Activated CD8-positive, alpha-beta memory T cell treated with anti-CD3 and anti-CD28 coated beads, Interleukin-2, amount 50 U/mL, for 48 hours (primary cell): ENCODE measurements around the gene ISCU.

Experiments used
- DNase-seq: peaks from one replicate; pipeline ENCODE4 v3.0.0-alpha.2; 2020

The ISCU gene

DNA sequence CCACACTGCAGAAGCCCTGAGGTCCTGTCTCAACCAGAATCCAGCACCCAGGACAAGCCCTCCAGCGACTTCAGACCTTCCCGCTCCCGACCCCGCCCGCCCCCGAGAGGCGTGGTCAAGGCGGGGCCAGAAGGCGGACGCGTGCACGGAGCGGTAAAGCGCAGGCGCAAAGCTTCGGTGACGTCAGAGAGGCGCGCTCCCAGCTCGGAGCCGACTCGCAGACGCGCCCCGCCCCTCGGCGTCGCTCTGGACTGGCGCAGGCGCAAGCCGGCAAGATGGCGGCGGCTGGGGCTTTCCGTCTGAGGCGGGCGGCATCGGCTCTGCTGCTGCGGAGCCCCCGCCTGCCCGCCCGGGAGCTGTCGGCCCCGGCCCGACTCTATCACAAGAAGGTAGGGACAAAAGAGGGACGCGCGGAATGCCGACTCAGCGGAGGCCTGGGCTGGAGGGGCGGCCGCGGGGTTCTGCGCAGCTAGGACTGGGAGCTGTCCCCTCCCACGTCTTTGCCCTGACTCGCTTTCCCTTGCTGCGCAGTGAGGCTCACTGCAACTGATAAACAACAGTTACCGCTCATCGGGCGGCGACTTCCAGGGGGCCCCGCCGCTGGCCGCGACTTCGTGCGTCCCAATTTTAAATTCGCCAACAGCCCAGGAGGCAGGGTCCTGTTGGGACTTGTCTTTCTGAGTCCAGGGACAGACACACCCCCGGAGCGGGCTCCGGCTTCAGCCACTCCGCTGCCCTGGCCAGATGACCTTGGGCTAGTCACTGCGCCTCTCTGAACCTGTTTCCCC lies at the start of gene ISCU:
TSS of gene ISCU (plus strand) at position 249 of the 788 bp plus-strand sequence. CDS start at position 276, 27 bp downstream.
- DNase-seq: peak; percentile 100

DNA sequence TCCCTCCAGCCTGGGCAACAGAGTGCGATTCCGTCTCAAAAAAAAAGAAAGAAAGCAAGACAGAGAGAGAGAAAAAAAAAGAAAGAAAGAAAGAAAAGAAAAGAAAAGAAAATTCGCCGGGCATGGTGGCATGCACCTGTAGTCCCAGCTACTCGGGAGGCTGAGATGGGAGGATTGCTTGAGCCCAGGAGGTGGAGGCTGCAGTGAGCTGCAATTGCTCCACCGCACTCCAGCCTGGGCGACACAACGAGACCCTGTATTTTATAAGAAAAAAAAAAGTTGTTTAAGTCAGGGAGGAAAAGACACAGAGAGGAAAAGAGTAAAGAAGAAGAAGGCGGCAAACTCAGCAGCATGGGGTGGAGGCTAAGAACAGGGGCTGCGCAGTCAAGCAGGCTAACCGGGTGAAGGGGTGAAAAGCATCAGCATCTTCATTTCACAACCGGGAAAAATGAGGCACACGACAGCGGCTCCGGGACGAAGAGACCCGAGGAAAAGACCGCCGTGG lies 47.9 kb upstream of the ISCU start:
- DNase-seq: no peak

DNA sequence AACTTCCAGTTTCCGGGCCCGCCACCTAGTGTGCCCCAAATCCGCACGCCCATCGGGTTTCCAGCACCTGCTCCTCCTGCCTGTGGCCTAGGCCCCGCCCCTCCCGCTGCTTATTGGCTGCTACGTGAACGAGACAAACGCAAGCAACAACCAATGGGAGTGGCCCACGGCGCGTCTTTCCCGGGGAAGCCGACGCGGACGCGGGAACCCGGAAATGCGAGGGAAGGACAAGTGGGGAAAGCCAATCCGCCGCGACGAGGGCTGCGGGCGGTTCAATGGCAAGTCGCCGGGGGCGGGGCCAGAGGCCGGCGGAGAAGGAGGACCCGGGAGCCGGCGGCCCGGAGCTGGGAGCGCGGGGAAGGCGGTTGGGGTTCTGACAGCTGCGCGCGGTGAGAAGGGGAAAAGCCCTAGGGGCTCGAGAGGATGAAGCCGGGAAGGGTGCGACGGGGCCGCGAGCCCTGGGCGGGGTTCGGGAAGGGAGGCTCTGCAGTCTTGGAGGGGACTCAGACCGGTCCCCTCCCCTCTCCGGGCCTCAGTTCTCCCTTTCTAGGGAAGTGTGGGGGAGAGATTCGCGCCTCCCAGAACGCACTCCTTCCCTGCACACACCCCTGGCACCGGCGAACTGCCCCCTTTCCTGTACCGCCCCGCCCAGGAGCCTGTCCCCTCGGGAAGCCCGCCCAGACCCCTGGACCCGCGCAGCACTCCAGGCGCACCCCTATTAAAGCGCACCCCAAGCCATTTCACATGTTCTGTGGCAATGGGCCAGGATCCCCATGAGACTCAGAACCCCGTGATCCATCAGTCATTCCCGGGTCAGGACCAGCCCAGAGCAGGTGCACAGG lies 47.2 kb upstream of the ISCU start, which contains the start of gene FICD:
TSS of gene FICD (plus strand) at position 305 of the 842 bp plus-strand sequence. CDS start 1,696 bp downstream, outside the sequence.
- peak; percentile 99 for DNase-seq

DNA sequence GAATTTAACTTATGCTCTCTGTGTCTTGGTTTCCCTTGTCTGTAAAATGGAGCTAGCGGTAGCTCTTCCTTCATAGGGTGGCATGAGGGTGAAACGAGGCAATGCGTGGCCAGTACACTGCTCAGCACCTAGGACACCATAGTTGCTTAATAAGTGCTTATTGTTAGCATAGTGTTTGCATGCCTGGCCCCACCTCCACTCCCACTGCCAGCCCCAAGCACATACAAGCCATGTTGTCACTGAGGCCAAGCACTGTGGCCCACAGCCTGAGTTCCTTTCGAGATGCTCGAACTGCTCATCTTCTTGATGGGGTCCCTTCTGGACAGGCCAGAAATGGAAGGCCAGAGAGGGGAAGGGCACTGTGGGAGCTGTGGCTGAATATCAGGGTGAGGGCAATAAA lies 46.5 kb upstream of the ISCU start:
- DNase-seq: peak; percentile 57

DNA sequence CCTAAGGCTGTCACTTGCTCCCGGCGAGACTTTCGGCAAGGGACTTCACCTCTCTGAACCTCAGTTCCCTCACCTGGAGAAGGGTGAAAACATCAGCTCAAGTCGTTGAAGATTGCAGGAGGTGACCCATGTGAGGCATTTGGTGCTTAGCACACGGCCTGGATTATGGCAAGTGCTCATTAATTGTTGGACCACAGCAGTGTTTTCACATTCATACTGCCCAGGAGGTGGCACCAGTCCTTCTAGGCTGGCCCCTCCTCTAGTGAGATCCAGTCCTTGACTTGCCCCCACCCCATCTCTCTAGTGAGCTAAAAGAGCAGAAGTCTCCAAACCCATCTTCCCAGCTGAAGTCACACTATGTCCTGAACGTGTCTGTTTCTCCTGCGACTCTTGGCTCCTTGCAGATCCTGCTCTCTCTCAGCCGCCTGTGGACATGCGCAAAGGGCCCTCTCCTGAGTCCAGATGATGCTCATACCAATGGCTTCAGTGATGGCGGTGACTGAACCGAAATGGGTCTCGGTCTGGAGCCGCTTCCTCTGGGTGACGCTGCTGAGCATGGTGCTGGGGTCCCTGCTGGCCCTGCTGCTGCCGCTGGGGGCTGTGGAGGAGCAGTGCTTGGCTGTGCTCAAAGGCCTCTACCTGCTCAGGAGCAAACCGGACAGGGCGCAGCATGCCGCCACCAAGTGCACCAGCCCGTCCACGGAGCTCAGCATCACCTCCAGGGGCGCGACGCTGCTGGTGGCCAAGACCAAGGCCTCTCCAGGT lies 45.7 kb upstream of the ISCU start:
- DNase-seq: no peak

DNA sequence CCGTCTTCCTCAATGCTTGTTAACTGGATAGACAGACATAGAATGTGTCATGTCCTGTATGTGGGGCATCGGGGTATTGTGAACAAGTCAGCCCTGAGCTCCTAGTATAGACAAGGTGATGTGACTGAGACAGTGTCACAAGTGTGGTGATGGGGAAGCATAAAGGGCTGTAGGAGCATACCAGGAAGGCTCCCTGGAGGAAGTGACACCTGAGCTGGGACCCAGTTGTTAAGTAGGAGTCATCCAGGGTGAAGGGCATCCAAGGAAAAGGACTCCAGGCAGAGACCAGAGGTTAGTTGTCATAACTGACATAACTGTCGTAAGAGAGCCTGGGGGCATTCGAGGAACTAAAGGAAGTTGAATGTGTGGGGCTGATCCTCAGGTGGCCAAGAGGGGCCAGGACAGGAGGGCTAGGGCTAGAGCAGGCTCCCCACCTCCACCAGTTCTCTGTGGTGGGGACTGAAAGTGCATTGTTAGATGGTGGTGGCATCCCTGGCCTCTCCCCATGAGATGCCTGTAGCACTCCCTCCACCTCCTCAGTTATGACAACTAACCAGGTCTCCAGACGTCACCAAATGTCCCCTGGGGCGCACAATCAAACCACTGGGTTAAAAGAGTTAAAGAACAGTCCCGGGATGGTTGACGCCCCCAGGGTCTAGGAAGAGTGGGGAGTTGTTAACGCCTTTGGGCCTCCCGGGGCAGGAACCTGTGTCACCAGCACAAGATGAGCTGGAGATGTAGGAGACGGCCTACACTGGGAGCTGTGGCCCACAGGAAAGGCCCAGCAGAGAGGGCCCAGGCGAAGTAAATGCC lies 44.9 kb upstream of the ISCU start:
- DNase-seq: no peak

DNA sequence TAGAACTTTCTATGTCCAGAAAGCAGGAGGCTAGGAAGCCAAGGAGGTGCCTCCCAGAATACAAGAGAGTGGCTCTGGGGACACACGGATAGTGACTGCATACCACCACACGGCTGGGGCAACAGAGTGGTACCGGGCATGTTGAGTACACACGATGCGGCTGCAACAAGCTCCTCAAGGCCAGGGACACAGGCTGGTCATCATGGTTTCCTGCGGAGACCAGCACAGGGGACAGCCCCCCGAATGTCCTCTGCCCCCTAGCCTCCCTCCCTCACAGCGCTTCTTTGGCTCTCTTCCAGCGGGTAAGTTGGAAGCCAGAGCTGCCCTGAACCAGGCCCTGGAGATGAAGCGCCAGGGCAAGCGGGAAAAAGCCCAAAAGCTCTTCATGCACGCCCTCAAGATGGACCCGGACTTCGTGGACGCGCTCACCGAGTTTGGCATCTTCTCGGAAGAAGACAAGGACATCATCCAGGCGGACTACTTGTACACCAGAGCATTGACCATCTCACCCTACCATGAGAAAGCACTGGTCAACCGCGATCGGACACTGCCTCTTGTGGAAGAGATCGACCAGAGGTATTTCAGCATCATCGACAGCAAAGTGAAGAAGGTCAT lies 44.2 kb upstream of the ISCU start:
- no peak for DNase-seq

DNA sequence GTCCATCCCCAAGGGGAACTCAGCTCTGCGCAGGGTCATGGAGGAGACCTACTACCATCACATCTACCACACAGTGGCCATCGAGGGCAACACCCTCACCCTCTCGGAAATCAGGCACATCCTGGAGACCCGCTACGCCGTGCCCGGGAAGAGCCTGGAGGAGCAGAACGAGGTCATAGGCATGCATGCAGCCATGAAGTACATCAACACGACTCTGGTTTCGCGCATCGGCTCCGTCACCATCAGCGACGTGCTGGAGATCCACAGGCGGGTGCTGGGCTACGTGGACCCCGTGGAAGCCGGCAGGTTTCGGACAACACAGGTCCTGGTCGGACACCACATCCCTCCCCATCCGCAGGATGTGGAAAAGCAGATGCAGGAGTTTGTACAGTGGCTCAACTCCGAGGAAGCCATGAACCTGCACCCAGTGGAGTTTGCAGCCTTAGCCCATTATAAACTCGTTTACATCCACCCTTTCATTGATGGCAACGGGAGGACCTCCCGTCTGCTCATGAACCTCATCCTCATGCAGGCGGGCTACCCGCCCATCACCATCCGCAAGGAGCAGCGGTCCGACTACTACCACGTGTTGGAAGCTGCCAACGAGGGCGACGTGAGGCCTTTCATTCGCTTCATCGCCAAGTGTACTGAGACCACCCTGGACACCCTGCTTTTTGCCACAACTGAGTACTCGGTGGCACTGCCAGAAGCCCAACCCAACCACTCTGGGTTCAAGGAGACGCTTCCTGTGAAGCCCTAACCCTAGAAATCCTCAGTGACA lies 43.5 kb upstream of the ISCU start:
- DNase-seq: no peak

DNA sequence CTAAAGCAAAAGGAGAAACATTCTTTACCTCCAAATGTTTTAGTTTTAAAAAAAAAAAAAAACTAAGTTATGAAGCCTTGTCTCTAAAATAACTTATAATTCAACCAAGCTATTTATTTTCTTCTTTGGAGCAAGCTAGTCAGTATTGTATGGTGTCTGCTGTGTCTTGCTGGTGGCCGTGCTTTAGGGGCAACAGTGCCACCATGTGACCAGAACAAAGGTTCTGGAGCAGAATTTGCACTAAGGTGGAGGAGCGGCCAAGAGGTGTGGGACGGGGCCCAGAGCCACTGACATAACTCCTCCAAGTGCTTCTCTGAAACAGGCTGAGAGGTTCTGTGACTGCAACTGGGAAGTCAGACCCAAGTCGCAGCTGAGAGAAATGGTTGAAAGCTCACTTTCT lies 42.8 kb upstream of the ISCU start:
- DNase-seq: no peak

DNA sequence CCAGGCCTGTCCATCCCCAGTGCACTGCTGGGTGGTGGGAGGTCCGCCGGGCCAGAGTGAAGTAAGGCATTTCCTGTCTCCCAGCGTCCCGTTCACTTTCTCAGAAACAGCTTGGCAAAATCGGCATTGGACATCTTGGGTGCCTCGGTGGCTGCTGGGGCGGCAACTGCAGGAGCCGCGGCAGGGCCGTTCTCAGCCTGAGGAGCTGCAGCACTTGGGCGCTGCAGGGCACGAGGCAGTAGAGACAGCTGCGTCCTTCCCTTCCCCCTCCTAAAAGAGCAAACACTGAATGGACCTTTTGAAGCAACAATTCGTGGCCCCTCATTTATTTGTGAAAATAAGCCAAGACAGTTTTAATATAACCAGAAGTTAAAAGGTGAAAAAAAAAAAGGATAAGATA lies 39.0 kb upstream of the ISCU start:
- peak; percentile 34 for DNase-seq

DNA sequence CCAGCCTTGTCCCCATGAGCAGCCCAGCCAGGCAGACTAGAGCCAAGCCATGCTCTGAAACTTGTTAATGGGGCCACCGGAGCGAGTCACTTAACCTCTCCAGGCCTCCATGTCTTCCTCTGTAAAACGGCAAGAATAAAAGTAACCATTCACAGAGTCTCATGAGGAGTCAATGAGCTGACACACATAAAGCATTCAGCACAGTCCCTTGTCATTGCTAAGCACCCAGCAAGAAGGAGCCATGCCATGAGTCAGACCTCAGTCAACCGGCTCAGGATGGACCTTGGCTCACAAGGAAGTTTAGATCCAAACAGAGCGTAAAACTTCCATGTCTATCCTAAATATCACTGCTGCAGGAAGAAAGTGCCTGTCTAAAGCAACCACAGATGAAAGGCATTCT lies 36.7 kb upstream of the ISCU start:
- no peak for DNase-seq

DNA sequence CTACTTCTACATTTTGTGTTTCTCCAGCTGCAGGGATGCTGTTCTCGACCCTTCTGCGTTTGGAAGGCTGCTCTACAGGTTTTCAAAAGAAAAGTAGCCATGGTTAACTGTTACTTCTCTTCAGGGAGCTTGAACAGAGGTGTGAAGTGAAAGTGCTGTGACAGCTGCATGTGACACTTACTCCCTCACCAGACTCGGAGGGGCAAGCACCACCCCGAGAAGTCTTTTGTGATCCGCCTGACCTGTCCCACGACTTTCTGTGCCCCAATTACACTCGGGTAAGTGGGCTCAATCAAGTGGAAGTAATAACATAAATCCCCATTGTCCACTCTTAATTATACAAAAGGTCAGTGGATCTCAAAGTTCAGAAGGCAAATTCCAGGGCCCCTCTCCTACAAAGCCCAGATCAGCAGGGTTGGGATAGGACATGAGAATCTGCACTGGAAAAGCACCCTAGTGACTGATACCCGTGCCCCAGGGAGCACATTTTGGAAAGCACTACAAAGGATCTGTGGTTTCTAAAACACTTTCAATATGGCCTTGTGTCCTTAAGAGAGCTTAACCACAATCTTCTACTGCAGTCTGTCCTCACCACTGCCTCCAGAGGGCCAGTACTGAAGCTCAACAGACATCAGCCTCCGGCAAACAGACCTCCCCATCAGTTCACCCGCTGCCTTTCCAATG lies 35.8 kb upstream of the ISCU start:
- no peak for DNase-seq

DNA sequence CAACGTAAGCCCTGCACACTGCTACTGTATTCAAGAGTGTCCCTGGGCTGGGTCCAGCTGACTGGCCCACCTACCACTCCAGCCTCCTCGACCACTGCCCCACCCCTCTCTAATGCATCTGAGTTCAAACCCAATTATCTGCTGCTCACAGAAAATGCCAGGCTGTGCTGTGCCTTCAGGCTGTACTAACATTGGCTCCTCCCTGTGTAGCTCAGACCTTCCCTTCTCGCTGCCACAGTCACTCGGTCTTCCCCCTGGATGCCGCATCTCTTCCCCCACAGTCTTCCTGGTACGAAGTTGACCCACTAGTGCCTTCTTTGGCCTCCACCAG lies 35.3 kb upstream of the ISCU start:
- DNase-seq: no peak

DNA sequence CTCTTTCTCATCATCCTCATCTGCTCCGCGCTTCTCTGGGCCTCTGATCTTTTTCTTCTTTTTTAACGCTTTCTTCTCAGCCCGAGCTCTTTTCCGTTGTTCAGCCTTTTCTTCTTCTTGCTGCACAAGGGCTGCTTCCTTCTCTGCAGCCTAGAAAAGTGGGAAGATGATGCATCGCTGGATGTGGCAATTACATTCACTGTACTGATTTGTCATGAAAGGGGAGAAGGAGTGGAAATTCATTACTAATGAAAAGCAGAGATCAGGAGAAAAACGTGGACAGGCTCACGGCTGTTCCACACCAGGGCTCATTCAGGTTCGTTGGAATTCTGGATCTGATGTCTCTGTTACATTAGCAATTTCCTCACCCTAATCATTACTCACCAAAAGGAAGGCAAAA lies 32.2 kb upstream of the ISCU start:
- DNase-seq: no peak

DNA sequence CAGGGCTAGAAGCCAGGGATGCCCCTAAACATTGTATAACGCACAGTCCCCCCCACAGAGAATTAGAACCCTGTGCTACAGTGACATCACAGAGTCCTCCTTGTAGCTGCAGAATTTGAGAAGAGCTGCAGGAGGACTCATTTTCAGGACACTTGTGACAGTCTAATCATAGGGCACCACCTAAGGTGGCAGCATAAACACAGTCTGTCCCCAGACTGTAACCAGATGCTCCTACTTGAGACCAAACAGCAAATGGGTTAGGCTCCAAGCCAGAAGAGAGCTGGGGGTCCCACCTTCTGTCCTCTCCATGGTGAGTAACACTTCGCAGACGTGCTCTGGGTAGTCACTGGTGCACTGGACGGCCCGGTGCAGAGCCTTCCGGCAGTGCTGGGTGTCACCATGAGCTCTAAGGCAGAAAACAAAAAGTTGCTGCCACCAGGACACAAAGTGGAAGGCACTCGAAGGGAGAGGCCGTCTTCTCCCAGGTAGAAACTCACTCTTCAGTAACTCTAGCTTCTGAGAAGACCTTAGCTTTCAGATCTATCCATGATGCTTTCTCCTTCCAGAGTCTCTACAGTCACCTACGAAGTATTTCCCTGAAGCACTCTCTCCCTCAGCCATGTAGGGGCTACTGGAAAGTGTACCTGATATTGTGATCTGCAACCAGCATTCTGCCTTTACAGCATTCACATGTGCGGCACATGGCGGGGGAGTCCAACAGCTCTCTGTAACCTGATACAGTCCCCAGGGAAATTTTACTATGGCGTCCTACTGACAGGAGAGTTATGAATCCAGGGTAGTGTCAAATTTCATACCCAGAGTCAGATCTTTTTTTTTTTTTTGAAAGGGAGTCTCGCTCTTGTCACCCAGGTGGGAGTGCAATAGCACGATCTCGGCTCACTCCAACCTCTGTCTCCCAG lies 30.2 kb upstream of the ISCU start:
- DNase-seq: no peak

DNA sequence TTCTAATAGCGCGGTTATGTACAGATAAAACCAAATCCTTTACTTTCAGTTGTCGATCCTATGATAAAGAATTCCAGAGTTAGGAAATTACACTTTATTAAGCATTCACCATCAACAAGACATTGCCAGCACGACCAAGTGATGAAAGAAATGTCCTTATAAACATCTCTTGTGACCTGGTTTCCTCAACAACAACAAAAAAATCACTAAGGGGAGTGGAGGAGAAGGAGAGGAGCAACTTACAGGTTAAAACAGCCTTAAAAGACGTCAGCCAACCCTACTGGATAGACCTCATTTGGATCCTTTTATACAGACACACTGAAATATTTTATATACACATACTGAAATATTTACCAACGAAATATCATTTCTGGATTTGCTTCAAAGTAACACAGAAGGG lies 24.2 kb upstream of the ISCU start:
- no peak for DNase-seq

DNA sequence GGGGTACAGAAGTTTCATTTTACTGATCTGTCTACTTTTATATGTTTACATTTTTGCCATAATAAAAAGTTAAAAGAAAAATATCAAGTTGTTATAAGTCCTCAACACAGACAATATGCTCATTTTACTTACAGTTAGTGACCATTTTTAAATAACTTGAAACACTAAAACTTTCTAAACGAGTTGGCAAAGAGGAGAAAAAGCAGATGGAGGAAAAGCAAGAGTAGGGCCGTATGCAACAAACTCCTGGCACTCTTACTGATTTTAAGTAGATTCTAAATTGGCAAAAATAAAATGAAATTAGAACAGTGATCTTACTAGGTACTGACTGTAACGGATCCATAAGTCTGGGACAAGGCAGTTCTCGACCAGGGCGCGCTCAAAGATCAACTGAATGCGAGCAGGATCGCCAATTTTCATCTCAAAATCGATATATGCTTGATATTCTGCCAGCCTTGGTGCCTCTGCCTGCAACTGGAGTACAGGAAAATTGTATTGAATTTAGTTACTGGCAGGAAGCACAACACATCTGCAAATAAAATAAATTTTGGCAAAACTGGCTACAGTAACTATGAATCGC lies 23.7 kb upstream of the ISCU start:
- DNase-seq: no peak

DNA sequence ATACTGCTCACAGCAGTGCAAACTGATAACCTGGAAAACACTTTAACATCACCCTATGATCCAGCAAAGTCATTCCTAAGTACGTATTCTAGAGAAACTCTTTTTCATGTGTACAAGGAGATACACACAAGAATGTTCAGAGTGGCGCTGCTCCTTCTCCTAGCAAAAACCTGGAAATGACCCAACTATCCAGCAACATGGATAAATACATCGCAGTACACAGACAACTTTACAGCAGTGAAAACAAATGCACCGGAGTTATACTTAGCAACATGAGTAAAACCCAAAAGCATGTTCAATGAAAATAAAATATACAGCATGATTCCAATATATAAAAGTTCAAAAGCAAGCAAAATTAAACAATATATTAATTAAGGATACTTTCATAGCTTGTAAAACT lies 20.1 kb upstream of the ISCU start:
- no peak for DNase-seq

DNA sequence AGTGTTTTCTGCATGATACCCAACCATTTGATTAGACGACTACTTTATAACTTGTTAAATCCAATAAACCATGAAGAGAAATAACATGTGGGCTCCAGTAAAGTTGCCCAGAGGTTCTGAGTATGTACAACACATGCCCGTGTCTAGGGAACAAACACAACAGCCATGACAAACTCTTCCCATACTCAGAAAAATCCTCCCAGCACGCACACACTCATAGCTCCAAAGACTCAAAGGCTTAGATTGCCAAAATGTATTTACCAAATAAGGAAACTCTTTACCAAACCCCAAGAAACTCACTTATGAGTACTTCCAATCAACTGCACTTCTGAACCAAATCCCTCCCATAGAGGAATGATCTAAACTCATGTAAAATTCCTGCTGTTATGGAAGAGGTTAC lies 18.7 kb upstream of the ISCU start:
- no peak for DNase-seq
